Lower lobe of right lung (tissue), 2 donors: ENCODE data around the gene PEX11B. TPM values are rescaled to one million over a fixed set of nuclear protein-coding genes. Genes with fewer than 3 reads are reported as not detected.
A peak's percentile ranks its signal among the peaks of the same experiment; 100 is the strongest.

Source experiments
- ATAC-seq, 2 donors: fragments of 200-7000 bp; cut with Tn5 transposase; one replicate each; pipeline ENCODE4 v1.9.1; 2020 to 2022; ENCODE audit warnings: mild to moderate bottlenecking in 2 of 2, moderate library complexity in 2 of 2
- DNase-seq: peaks from one replicate; pipeline ENCODE4 v3.0.0-alpha.2; 2020
- H3K27ac ChIP-seq: fragments of 200-600 bp; one replicate; pipeline ENCODE4 v1.8.0; 2022
- H3K27me3 ChIP-seq: fragments of 200-600 bp; one replicate; pipeline ENCODE4 v1.8.0; 2022; ENCODE audit warnings: low read depth
- H3K36me3 ChIP-seq: fragments of 200-600 bp; one replicate; pipeline ENCODE4 v1.8.0; 2022; ENCODE audit warnings: mild to moderate bottlenecking
- H3K4me1 ChIP-seq: fragments of 200-600 bp; one replicate; pipeline ENCODE4 v1.8.0; 2022
- H3K4me3 ChIP-seq: fragments of 200-600 bp; one replicate; pipeline ENCODE4 v1.8.0; 2022; ENCODE audit warnings: mild to moderate bottlenecking
- H3K9me3 ChIP-seq: fragments of 200-600 bp; one replicate; pipeline ENCODE4 v1.8.0; 2022
- CTCF ChIP-seq: fragments of 200-600 bp; IDR thresholded peaks from one replicate; pipeline ENCODE4 v1.8.0; 2022; ENCODE audit warnings: antibody characterized with exemption, mild to moderate bottlenecking
- intact Hi-C: fragments of 100-400 bp; cut with DNase I; formaldehyde crosslinking; loops from one replicate; pipeline ENCODE4 v1.11.0; 2022
- total RNA-seq: library from RNA; stranded (reverse); fragmentation: NEBNext Ultra II Directional; extraction: Animal tissue kit (Norgen Biotek cat#: 25700); gene quantifications from one replicate; pipeline ENCODE4 v1.2.1, GENCODE V29; 2021
- donor health status: DM: no; HTN: yes; CAD: no; lungs with severe emphysema.

The PEX11B gene
- total RNA-seq, 1 donor from 2014 or later, result 28.6 TPM

GRCh38 chr1:145963265-145964019, 44.9 kb upstream of the PEX11B start:
- Histone ChIP-seq H3K9me3 (no peaks in the 10 kb centered on the region), H3K36me3 (no peaks in the 10 kb centered on the region), H3K4me1 (peaks cover 54% of the 10 kb centered on the region), H3K27me3 (no peaks in the 10 kb centered on the region), H3K27ac (peak overlapping the region; percentile 85), H3K4me3 (peak overlapping the region; percentile 66)
- intact Hi-C loops, result no loop called here
- no peak for ATAC-seq
- no peak for DNase-seq
- no peak for TF ChIP-seq CTCF

- Histone ChIP-seq H3K27ac (peak overlapping the region; percentile 85), H3K4me1 (peaks cover 59% of the 10 kb centered on the region), H3K27me3 (no peaks in the 10 kb centered on the region), H3K4me3 (peak overlapping the region; percentile 69), H3K36me3 (no peaks in the 10 kb centered on the region), H3K9me3 (no peaks in the 10 kb centered on the region)
- intact Hi-C loops, result no loop called here
- no peak for ATAC-seq
- DNase-seq, result no peak
- no peak for TF ChIP-seq CTCF
These were observed 43.9 kb upstream of the PEX11B start for GRCh38 chr1:145962157-145963102.

- no peak for TF ChIP-seq CTCF
- no peak for ATAC-seq
- intact Hi-C loops, result no loop called here
- Histone ChIP-seq H3K4me1 (peaks cover 65% of the 10 kb centered on the region), H3K4me3 (peak overlapping the region; percentile 69), H3K27me3 (no peaks in the 10 kb centered on the region), H3K36me3 (no peaks in the 10 kb centered on the region), H3K27ac (peak overlapping the region; percentile 80), H3K9me3 (no peaks in the 10 kb centered on the region)
- peak; percentile 71 for DNase-seq
These were observed 43.1 kb upstream of the PEX11B start for GRCh38 chr1:145961425-145962156.

- H3K9me3 ChIP-seq, result no peaks in the 10 kb centered on the region
- peak overlapping the region; percentile 80 for H3K27ac ChIP-seq
- peak overlapping the region; percentile 69 for H3K4me3 ChIP-seq
- H3K27me3 ChIP-seq, result no peaks in the 10 kb centered on the region
- ATAC-seq (no peak), DNase-seq (no peak)
- no peak for TF ChIP-seq CTCF
- intact Hi-C loops, result no loop called here
- H3K4me1 ChIP-seq, result peaks cover 69% of the 10 kb centered on the region
- no peaks in the 10 kb centered on the region for H3K36me3 ChIP-seq
These were observed 42.5 kb upstream of the PEX11B start for GRCh38 chr1:145961109-145961424.

GRCh38 chr1:145960468-145961108, 42.1 kb upstream of the PEX11B start:
- Histone ChIP-seq H3K27me3 (no peaks in the 10 kb centered on the region), H3K4me1 (peaks cover 69% of the 10 kb centered on the region), H3K27ac (peak overlapping the region; percentile 80), H3K36me3 (no peaks in the 10 kb centered on the region), H3K9me3 (no peaks in the 10 kb centered on the region), H3K4me3 (peak overlapping the region; percentile 69)
- ATAC-seq, result peak; percentile 48
- peak; percentile 83 for DNase-seq
- intact Hi-C loops, result no loop called here
- peak; percentile 31 for TF ChIP-seq CTCF
